22Rv1 (cell line): Measurements from ENCODE around the gene SMAGP.

Source experiments
- ZFX ChIP-seq: fragments of 450-650 bp; IDR thresholded peaks from 2 replicates; pipeline ENCODE4 v1.6.1; 2017; ENCODE audit warnings: antibody characterized with exemption, borderline replicate concordance
- TF ChIP-seq, protein P1 (sequence below): fragments of 450-650 bp; IDR thresholded peaks from 2 replicates; pipeline ENCODE4 v1.5.1; 2017; ENCODE audit warnings: mild to moderate bottlenecking

- TF ChIP-seq, protein P1, sequence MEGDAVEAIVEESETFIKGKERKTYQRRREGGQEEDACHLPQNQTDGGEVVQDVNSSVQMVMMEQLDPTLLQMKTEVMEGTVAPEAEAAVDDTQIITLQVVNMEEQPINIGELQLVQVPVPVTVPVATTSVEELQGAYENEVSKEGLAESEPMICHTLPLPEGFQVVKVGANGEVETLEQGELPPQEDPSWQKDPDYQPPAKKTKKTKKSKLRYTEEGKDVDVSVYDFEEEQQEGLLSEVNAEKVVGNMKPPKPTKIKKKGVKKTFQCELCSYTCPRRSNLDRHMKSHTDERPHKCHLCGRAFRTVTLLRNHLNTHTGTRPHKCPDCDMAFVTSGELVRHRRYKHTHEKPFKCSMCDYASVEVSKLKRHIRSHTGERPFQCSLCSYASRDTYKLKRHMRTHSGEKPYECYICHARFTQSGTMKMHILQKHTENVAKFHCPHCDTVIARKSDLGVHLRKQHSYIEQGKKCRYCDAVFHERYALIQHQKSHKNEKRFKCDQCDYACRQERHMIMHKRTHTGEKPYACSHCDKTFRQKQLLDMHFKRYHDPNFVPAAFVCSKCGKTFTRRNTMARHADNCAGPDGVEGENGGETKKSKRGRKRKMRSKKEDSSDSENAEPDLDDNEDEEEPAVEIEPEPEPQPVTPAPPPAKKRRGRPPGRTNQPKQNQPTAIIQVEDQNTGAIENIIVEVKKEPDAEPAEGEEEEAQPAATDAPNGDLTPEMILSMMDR: no peak
- no peak for TF ChIP-seq ZFX
Measured at GRCh38 chr12:51281202-51281924, 11.1 kb upstream of the SMAGP start.
